ENCODE data around the gene SDC4.

SDC4 gene

GRCh38 chr20:45316150-45317080 is 31.8 kb downstream of the SDC4 start:
- DNase-seq = no peak

- DNase-seq = no peak
Observed at GRCh38 chr20:45315672-45316071, 32.6 kb downstream of the SDC4 start.

DNA sequence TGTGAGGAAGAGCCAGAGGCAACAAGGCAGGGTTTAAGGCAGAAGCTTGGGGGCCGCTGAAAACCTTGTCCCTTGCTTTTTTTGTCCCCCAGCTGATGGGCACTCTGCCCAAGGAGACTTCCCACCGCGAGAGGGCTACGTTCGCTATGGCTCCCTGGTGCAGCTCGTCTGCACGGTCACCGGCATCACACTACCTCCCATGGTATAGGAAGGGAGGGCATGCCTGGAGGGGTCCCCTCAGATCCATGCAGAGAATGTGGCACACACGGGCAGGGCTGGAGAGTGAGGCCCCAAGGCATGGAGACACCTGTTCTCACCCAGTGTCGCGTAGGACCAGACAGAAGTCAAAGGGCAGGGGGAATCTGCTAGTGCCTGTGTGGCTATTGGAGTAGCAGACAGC is 34.3 kb downstream of the SDC4 start:
- DNase-seq = no peak

DNA sequence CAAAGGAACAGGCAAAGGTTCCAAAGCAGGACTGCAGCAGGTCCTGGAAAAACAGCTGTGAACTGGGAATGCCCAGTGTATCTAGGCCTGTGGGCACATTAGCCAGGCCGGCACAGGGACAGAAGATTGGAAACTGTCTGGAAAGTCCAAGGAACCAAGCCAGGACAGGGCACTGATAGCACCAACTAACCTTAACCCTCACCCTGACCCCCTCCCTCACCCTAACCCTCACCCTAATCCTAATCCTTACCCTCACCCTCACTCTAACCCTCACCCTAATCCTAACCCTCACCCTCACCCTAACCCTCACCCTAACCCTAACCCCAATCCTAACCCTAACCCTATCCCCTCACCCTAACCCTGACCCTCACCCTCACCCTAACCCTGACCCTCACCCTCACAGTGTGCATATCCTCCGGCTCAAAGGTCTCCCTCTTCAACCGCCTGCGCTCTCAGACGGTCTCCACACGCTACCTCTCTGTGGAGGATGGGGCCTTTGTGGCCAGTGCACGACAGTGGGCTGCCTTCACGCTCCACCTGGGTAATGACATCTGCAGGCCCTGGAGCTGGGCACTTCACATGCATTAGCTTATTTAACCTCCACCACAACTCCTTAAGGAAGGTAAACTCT is 35.0 kb downstream of the SDC4 start:
- DNase-seq = no peak

GRCh38 chr20:45312241-45312640 is 36.0 kb downstream of the SDC4 start:
- DNase-seq = no peak

DNA sequence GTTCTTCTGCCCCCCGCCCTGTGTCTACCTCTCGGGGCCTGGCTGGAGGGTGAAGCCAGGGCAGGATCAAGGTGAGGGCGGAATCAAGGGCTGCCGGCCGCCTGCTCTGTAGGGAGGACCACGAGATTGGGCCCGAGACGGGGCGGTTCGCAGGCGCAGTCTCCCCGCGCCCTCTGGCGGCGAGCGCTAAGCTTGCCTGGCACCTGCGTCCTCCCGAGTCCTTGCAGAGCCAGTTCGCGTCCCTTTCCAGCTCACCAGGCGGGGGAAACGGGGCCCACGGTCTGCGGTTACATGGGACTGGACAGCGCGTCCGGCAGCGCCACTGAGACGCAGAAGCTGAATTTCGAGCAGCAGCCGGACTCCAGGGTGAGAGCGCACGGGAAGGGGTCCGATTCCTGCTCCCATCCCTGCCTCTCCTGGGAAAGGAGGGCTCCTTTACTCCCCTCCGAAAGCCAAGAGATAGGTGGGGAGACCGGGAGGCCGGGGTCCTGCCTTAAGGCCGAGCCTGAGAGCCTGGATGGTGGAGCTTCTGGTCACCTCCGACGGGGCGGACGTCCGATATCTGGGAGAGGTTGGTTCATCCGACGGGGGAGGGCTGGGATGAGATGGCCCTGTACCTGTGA is 36.5 kb downstream of the SDC4 start:
- peak; percentile 65 for DNase-seq

GRCh38 chr20:45309075-45309474 is 39.1 kb downstream of the SDC4 start:
- no peak for DNase-seq

GRCh38 chr20:45308117-45308778 is 40.0 kb downstream of the SDC4 start, which contains the start of gene MATN4:
Gene MATN4, minus strand, starts transcription at chr20:45308299. Its CDS starts 2,717 bp downstream, at chr20:45305582.
- DNase-seq = no peak

DNA sequence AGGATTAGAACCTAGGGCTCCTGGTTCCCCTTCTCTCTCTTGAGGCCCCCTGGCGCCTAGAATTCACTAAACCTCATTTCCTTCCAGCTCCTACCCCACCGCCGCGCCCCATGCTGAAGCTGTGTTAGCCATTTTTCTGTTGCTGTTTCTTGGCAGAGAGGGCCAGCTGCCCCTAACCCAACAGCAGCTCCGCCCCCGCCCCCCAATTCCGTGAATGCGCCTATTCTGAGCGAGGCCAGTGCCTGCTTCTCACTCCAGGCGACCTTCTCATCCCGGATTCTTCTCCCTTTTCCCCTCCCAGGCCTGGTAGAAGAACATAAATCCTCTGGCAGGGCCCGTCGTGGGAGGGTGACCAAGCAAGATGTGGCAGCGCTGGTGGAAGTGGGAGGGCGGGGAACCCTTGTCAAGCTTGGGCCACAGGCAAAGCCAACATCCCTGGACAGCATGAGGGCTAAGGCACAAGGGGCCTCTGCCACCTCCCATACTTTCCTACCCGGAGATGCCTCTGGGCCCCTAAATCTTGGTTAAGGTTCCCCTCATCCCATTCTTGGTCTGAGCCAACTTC is 41.1 kb downstream of the SDC4 start:
- no peak for DNase-seq

GRCh38 chr20:45306431-45306982 is 41.7 kb downstream of the SDC4 start, which contains the start of gene RBPJL:
Gene RBPJL, plus strand, starts transcription at chr20:45306840. Its CDS starts 83 bp downstream, at chr20:45306923.
- no peak for DNase-seq

- DNase-seq = no peak
Observed at GRCh38 chr20:45305262-45305661, 43.0 kb downstream of the SDC4 start.

GRCh38 chr20:45304464-45304999 is 43.7 kb downstream of the SDC4 start:
- no peak for DNase-seq

DNA sequence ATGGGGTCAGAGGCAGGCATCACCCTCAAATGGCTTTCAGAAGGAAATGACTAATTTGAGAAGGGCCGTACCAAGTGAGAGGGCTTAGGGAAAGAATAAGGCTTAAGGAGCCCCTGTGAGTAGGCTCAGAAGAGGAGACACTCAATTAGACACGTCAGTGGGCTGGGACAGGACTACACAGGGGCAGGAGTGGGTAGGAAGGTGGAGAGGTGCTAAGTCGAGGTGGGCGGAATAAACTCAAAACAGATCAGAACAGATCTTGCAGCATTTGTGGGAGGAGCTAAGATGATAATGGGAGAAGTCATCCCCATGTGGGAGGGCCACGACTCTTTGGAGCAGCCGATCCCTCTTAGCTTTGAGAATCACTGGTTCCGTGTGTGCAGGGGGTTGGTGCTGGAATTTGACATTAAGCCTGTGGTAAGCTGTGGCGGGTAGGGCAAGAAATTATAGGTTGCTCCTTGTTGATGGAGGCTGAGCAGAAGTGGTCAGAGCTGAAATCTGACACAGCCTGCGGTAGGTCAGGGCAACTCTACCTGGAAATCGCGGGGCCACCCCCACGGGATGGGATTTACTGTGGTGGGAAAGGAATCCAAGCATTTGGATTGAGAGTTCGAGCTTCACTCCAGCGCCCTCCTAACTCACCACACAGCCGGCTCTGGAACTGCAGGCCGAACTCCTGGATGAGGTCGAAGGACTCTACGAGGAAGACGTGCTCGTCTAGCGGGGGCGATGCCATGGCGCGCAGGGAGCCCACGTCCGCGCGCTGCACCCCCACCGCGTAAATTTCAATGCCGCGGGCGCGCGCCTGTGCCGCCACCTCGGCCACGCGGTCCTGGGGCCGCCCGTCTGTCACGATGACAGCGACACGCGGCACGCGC is 44.4 kb downstream of the SDC4 start:
- DNase-seq = no peak

- no peak for DNase-seq
Observed at GRCh38 chr20:45301824-45302271, 46.4 kb downstream of the SDC4 start.

GRCh38 chr20:45300961-45301360 is 47.3 kb downstream of the SDC4 start:
- peak; percentile 52 for DNase-seq

DNA sequence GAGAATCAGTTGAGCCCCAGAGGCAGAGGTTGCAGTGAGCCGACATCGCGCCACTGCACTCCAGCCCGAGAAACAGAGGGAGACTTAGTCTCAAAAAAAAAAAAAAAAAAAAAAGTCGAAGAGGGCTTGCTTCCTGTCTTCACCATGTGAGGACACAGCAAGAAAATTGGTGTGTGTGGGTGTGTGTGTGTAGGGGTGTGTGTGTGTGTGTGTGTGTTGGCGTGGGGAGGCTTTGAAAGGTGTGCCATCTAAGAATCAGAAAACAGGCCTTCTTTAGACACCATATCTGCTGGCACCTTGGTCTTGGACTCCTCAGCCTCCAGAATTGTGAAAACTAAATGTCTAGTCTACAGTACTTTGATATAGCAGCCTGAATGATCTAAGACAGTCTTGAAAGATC is 48.4 kb downstream of the SDC4 start:
- no peak for DNase-seq

DNA sequence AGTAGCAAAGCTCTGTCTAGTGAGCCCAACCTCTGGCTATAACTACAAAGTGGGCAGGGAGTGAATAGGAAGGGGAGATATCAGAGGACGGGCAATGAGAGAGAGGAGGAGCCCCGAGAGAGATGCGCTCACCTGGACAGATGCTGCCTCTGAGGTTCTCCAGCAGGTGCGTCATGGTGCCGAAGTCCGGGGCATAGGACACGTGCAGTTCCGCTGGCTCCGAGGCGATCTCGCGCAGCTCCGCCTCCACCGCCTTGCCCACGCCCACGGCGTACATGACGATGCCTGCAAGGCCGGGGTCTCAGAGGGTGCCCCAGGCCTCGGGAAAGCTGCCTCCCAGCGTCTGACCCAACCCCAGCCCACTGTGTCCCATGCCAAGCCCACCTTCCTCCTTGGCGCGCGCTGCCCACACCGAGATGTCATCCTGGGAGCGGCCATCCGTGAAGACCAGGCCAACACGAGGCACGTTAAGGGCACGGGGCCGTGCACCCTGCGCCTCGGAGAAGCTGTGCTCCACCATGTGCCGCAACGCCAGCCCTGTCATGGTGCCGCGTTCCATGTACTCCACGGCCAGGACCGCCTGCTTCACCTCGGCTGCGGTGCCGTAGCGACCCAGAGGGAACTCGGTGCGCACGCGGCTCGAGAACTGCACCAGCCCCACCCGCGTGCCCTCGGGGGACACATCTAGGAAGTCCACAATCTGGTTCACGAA is 50.3 kb downstream of the SDC4 start:
- DNase-seq = no peak

- DNase-seq = no peak
Observed at GRCh38 chr20:45294659-45295058, 53.6 kb downstream of the SDC4 start.

DNA sequence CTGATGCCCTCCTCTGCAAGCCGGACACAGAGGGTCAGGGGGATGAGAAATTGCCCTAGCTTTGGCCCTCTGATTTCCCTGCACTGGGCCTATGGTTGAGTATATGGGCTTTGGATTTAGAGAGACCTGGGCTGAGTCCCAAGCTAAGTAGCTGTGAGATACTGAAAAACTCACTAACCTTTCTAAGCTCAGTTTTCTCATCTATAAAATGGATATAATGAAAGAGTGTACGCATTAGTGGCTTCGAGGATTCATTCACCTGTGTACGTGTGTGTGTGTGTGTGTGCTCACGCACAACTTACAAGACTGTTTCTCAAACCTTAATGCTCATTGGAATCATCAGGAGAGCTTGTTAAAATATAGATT is 54.2 kb downstream of the SDC4 start:
- no peak for DNase-seq

Data from EL (cell line).